ENCODE measurements around the gene APP. TPM values are rescaled to one million over a fixed set of nuclear protein-coding genes. Genes with fewer than 3 reads are reported as not detected.

Gene APP
- total and polyA plus RNA-seq, 2 experiments from 2014 or later = 55.7 to 316 TPM

GRCh38 chr21:25863747-25864146, 306.8 kb downstream of the APP start:
- H3K9me3 ChIP-seq (ENCODE audit: low read depth) = no peaks in the 10 kb centered on the region
- H3K9me2 ChIP-seq (replicated peaks; ENCODE audit: insufficient read depth) = no peaks in the 10 kb centered on the region
- no peaks in the 10 kb centered on the region for H3K4me1 ChIP-seq (ENCODE audit: insufficient read depth)
- H3K36me3 ChIP-seq (replicated peaks; ENCODE audit: insufficient read depth, low read depth) = no peaks in the 10 kb centered on the region
- no peaks in the 10 kb centered on the region for H4K20me1 ChIP-seq (ENCODE audit: insufficient read depth, poor library complexity, severe bottlenecking)
- 86% methylated on average over 4 of the region's 4 CpGs for WGBS (ENCODE audit: low lambda C conversion rate, missing lambda C conversion rate)
- no peaks in the 10 kb centered on the region for H3K27me3 ChIP-seq
- no peak overlapping the region for H3K4me3 ChIP-seq
- no peak overlapping the region for H3K27ac ChIP-seq
- H2AFZ ChIP-seq = no peak overlapping the region
- H3K4me2 ChIP-seq = no peak overlapping the region
- no peak for TF ChIP-seq EZH2phosphoT487 (IDR thresholded peaks at IDR 0.05; ENCODE audit: low read depth, severe bottlenecking, unreplicated experiment)
- no peak for TF ChIP-seq EZH2 (IDR thresholded peaks at IDR 0.05; ENCODE audit: borderline replicate concordance)
- TF ChIP-seq CTCF (IDR thresholded peaks at IDR 0.05; ENCODE audit: poor library complexity) = no peak
- H3K79me2 ChIP-seq = no peaks in the 10 kb centered on the region
- DNase-seq (ENCODE audit: low spot score) = no peak

- TF ChIP-seq EZH2 (IDR thresholded peaks at IDR 0.05; ENCODE audit: borderline replicate concordance) = no peak
- no peak for TF ChIP-seq EZH2phosphoT487 (IDR thresholded peaks at IDR 0.05; ENCODE audit: low read depth, severe bottlenecking, unreplicated experiment)
- no peak for TF ChIP-seq CTCF (IDR thresholded peaks at IDR 0.05; ENCODE audit: poor library complexity)
- DNase-seq (ENCODE audit: low spot score) = no peak
- H3K9me2 ChIP-seq (replicated peaks; ENCODE audit: insufficient read depth) = no peaks in the 10 kb centered on the region
- no peaks in the 10 kb centered on the region for H3K79me2 ChIP-seq
- H3K27me3 ChIP-seq = no peaks in the 10 kb centered on the region
- WGBS (ENCODE audit: low lambda C conversion rate, missing lambda C conversion rate) = 56% methylated on average over 1 of the region's 1 CpG
- no peak overlapping the region for H3K27ac ChIP-seq
- H3K4me2 ChIP-seq = no peak overlapping the region
- H3K9me3 ChIP-seq (ENCODE audit: low read depth) = no peaks in the 10 kb centered on the region
- no peaks in the 10 kb centered on the region for H3K4me1 ChIP-seq (ENCODE audit: insufficient read depth)
- no peak overlapping the region for H3K4me3 ChIP-seq
- no peaks in the 10 kb centered on the region for H3K36me3 ChIP-seq (replicated peaks; ENCODE audit: insufficient read depth, low read depth)
- H2AFZ ChIP-seq = no peak overlapping the region
- no peaks in the 10 kb centered on the region for H4K20me1 ChIP-seq (ENCODE audit: insufficient read depth, poor library complexity, severe bottlenecking)
Observed at GRCh38 chr21:25863031-25863430, 307.5 kb downstream of the APP start.

DNA sequence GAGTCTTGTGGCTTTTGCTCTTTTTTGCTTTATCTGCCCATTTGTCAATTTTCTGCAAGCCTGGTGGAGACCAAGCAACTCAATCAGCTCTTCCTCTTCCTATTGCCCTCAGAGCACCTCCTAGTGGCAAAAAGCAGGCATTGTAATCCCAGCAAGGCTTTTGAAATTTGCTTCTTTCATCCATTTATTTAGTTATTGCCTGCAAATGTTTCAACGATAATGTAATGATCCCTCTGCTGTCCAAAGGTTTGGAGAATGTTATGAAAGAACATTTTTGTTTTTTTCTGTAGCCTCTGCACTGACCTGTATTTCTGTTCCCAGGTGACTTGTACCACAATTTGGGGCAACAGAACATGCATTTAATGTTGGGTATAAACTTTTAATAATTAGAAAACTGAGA, 308.0 kb downstream of the APP start:
- DNase-seq (ENCODE audit: low spot score) = no peak
- Histone ChIP-seq H4K20me1 (ENCODE audit: insufficient read depth, poor library complexity, severe bottlenecking) (no peaks in the 10 kb centered on the region), H3K27ac (no peak overlapping the region), H3K4me3 (no peak overlapping the region), H3K9me3 (ENCODE audit: low read depth) (no peaks in the 10 kb centered on the region), H3K4me1 (ENCODE audit: insufficient read depth) (no peaks in the 10 kb centered on the region), H3K27me3 (no peaks in the 10 kb centered on the region), H2AFZ (no peak overlapping the region), H3K9me2 (replicated peaks; ENCODE audit: insufficient read depth) (no peaks in the 10 kb centered on the region), H3K79me2 (no peaks in the 10 kb centered on the region), H3K4me2 (no peak overlapping the region), H3K36me3 (replicated peaks; ENCODE audit: insufficient read depth, low read depth) (no peaks in the 10 kb centered on the region)
- TF ChIP-seq EZH2phosphoT487 (IDR thresholded peaks at IDR 0.05; ENCODE audit: low read depth, severe bottlenecking, unreplicated experiment) (no peak), CTCF (IDR thresholded peaks at IDR 0.05; ENCODE audit: poor library complexity) (peak; percentile 53), EZH2 (IDR thresholded peaks at IDR 0.05; ENCODE audit: borderline replicate concordance) (no peak)
- WGBS (ENCODE audit: low lambda C conversion rate, missing lambda C conversion rate) = 54% methylated on average over 1 of the region's 1 CpG

- Histone ChIP-seq H3K4me3 (no peak overlapping the region), H3K27me3 (no peaks in the 10 kb centered on the region), H3K79me2 (no peaks in the 10 kb centered on the region), H3K4me1 (ENCODE audit: insufficient read depth) (no peaks in the 10 kb centered on the region), H2AFZ (no peak overlapping the region), H3K36me3 (replicated peaks; ENCODE audit: insufficient read depth, low read depth) (no peaks in the 10 kb centered on the region), H3K4me2 (no peak overlapping the region), H3K27ac (no peak overlapping the region), H3K9me2 (replicated peaks; ENCODE audit: insufficient read depth) (no peaks in the 10 kb centered on the region), H3K9me3 (ENCODE audit: low read depth) (no peaks in the 10 kb centered on the region), H4K20me1 (ENCODE audit: insufficient read depth, poor library complexity, severe bottlenecking) (no peaks in the 10 kb centered on the region)
- no peak for TF ChIP-seq CTCF (IDR thresholded peaks at IDR 0.05; ENCODE audit: poor library complexity)
- TF ChIP-seq EZH2 (IDR thresholded peaks at IDR 0.05; ENCODE audit: borderline replicate concordance) = no peak
- TF ChIP-seq EZH2phosphoT487 (IDR thresholded peaks at IDR 0.05; ENCODE audit: low read depth, severe bottlenecking, unreplicated experiment) = no peak
- DNase-seq (ENCODE audit: low spot score) = no peak
- 93% methylated on average over 3 of the region's 3 CpGs for WGBS (ENCODE audit: low lambda C conversion rate, missing lambda C conversion rate)
Observed at GRCh38 chr21:25862112-25862511, 308.5 kb downstream of the APP start.
